ENCODE data around the gene UBXN11.

Gene UBXN11

DNA sequence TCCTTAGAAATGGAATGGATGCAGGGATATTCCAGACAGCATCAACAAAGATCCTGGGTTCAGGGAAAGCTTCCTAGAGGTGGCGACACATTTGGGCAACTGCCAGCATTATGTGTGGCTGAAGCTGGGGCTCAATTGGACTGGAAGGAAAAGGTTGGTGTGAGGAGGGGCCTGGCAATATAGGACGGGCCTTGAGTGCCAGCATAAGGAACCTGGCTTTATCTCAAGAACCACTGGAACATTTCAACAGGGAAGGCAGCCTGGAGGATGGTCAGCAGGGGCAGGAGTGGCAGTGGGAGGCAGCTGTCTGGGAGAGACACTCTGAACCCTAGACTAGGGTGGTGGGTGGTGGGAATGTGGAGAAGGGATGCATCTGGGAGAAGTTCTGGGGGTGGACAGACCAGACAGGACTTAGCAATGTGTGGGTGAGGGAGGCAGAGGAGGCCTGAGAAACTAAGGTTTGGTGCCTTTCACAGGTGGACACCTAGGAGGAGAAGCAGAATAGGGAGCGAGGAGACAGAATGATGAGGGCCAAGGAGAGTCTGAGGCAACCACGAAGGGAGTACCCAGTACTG, 23.1 kb downstream of the UBXN11 start:
- H3K4me2 ChIP-seq (ENCODE audit: low read depth, low read length, poor library complexity, severe bottlenecking), result no peak overlapping the region
- no peak overlapping the region for H3K4me3 ChIP-seq (ENCODE audit: insufficient read depth, low read length, poor library complexity, severe bottlenecking)
- TF ChIP-seq EZH2phosphoT487 (conservative IDR thresholded peaks at IDR 0.05; ENCODE audit: low read length), result no peak
- TF ChIP-seq, protein P1, sequence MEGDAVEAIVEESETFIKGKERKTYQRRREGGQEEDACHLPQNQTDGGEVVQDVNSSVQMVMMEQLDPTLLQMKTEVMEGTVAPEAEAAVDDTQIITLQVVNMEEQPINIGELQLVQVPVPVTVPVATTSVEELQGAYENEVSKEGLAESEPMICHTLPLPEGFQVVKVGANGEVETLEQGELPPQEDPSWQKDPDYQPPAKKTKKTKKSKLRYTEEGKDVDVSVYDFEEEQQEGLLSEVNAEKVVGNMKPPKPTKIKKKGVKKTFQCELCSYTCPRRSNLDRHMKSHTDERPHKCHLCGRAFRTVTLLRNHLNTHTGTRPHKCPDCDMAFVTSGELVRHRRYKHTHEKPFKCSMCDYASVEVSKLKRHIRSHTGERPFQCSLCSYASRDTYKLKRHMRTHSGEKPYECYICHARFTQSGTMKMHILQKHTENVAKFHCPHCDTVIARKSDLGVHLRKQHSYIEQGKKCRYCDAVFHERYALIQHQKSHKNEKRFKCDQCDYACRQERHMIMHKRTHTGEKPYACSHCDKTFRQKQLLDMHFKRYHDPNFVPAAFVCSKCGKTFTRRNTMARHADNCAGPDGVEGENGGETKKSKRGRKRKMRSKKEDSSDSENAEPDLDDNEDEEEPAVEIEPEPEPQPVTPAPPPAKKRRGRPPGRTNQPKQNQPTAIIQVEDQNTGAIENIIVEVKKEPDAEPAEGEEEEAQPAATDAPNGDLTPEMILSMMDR (IDR thresholded peaks at IDR 0.05; ENCODE audit: insufficient read depth, low read length, poor library complexity, severe bottlenecking), result no peak
- H3K79me2 ChIP-seq (ENCODE audit: insufficient read depth, low read length), result peaks cover 4% of the 10 kb centered on the region; the same call in 1 of the 2 replicates
- H3K9ac ChIP-seq (ENCODE audit: low read length), result no peak overlapping the region
- H3K9me2 ChIP-seq (replicated peaks; ENCODE audit: insufficient read depth, low read length), result no peaks in the 10 kb centered on the region
- H2AFZ ChIP-seq (ENCODE audit: low read depth, low read length, severe bottlenecking), result no peak overlapping the region
- no peaks in the 10 kb centered on the region for H3K27me3 ChIP-seq (ENCODE audit: low read length)
- no peaks in the 10 kb centered on the region; the same call in 1 of the 2 replicates for H4K20me1 ChIP-seq (ENCODE audit: low read depth, low read length)
- no peak overlapping the region for H3K27ac ChIP-seq (ENCODE audit: low read depth, low read length)
- H3F3A ChIP-seq (ENCODE audit: insufficient read depth), result peaks cover 37% of the 10 kb centered on the region
- no peaks in the 10 kb centered on the region for H3K9me3 ChIP-seq (ENCODE audit: insufficient read depth, low read length)
- H3K36me3 ChIP-seq (ENCODE audit: low read length), result no peaks in the 10 kb centered on the region

DNA sequence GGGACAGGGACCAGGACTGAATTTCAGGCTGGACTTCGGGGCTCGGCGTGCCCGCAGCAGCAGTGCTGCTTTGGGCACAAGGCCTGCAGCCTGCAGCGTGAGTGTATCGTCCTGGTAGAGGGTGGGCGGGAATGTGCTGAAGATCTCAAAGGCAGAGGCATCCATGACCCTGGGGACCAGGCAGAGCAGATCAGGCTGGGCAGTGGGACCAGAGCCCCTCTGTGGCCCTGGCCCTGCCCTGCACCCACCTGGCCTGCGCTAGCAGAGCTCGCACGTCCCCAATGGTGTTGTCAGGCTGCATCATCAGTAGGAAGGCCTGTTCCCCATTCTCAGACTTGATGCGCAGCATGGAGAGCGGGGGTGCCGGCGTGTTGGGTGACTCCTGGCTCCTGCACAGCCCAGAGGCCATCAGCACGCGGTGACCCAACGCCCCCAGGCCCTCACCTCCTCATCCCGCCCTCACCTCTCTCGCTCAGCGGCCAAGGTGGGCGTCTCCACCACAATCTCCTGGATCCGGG, 24.0 kb downstream of the UBXN11 start:
- no peak overlapping the region for H3K4me3 ChIP-seq (ENCODE audit: insufficient read depth, low read length, poor library complexity, severe bottlenecking)
- H3K36me3 ChIP-seq (ENCODE audit: low read length), result no peaks in the 10 kb centered on the region
- no peaks in the 10 kb centered on the region for H3K9me2 ChIP-seq (replicated peaks; ENCODE audit: insufficient read depth, low read length)
- no peak overlapping the region for H3K4me2 ChIP-seq (ENCODE audit: low read depth, low read length, poor library complexity, severe bottlenecking)
- peaks cover 4% of the 10 kb centered on the region; the same call in 1 of the 2 replicates for H3K79me2 ChIP-seq (ENCODE audit: insufficient read depth, low read length)
- no peaks in the 10 kb centered on the region; the same call in 1 of the 2 replicates for H4K20me1 ChIP-seq (ENCODE audit: low read depth, low read length)
- no peak overlapping the region for H3K9ac ChIP-seq (ENCODE audit: low read length)
- no peaks in the 10 kb centered on the region for H3K9me3 ChIP-seq (ENCODE audit: insufficient read depth, low read length)
- no peak for TF ChIP-seq EZH2phosphoT487 (conservative IDR thresholded peaks at IDR 0.05; ENCODE audit: low read length)
- TF ChIP-seq, protein P1 (IDR thresholded peaks at IDR 0.05; ENCODE audit: insufficient read depth, low read length, poor library complexity, severe bottlenecking), result no peak
- peaks cover 35% of the 10 kb centered on the region for H3F3A ChIP-seq (ENCODE audit: insufficient read depth)
- H3K27me3 ChIP-seq (ENCODE audit: low read length), result no peaks in the 10 kb centered on the region
- no peak overlapping the region for H3K27ac ChIP-seq (ENCODE audit: low read depth, low read length)
- no peak overlapping the region for H2AFZ ChIP-seq (ENCODE audit: low read depth, low read length, severe bottlenecking)

DNA sequence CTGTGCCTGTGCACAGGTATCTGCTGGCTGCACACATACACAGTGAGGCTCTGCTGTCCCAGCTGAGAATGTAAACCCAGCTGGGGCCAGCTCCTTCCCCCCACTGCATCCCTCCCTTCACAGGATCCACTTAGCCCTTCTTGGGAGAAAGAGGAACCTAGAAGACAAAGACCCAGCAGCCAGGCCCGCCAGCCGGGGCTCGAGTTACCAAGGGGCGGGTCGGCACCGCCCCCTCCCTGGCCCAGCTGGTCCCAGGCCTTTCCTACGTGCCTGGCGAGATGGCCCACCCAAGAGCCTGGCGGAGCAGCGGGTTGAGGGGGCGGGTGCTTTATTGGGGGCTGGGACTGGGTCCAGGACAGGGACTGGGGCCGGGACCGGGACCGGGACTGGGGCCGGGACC, 24.5 kb downstream of the UBXN11 start:
- H3K4me3 ChIP-seq (ENCODE audit: insufficient read depth, low read length, poor library complexity, severe bottlenecking), result no peak overlapping the region
- H3K27ac ChIP-seq (ENCODE audit: low read depth, low read length), result peak overlapping the region; percentile 36; the same call in 1 of the 2 replicates
- H3K9me3 ChIP-seq (ENCODE audit: insufficient read depth, low read length), result no peaks in the 10 kb centered on the region
- H4K20me1 ChIP-seq (ENCODE audit: low read depth, low read length), result no peaks in the 10 kb centered on the region; the same call in 1 of the 2 replicates
- no peak overlapping the region for H2AFZ ChIP-seq (ENCODE audit: low read depth, low read length, severe bottlenecking)
- peaks cover 30% of the 10 kb centered on the region for H3F3A ChIP-seq (ENCODE audit: insufficient read depth)
- H3K4me2 ChIP-seq (ENCODE audit: low read depth, low read length, poor library complexity, severe bottlenecking), result no peak overlapping the region
- H3K27me3 ChIP-seq (ENCODE audit: low read length), result no peaks in the 10 kb centered on the region
- peaks cover 4% of the 10 kb centered on the region; the same call in 1 of the 2 replicates for H3K79me2 ChIP-seq (ENCODE audit: insufficient read depth, low read length)
- H3K9ac ChIP-seq (ENCODE audit: low read length), result no peak overlapping the region
- H3K9me2 ChIP-seq (replicated peaks; ENCODE audit: insufficient read depth, low read length), result no peaks in the 10 kb centered on the region
- H3K36me3 ChIP-seq (ENCODE audit: low read length), result no peaks in the 10 kb centered on the region
- no peak for TF ChIP-seq EZH2phosphoT487 (conservative IDR thresholded peaks at IDR 0.05; ENCODE audit: low read length)
- TF ChIP-seq, protein P1 (IDR thresholded peaks at IDR 0.05; ENCODE audit: insufficient read depth, low read length, poor library complexity, severe bottlenecking), result no peak
